Activated naive CD4-positive, alpha-beta T cell treated with anti-CD3 and anti-CD28 coated beads, Interleukin-2, amount 10 ng/mL, durations not matched to agents 7 days and 5 days (primary cell): ENCODE measurements around the gene ZNF480.
"Not testable (repeated sequence)": the region's sequence is repeated elsewhere in the genome, so short reads cannot be mapped to it uniquely, and the experiment has no call there.

Experiments used
- CTCF ChIA-PET: fragments of 350-600 bp; sonication (Branson Sonifier 250); formaldehyde crosslinking; loops from one replicate; lab custom pipeline; 2021; ENCODE audit warnings: antibody characterized with exemption; lab: Charles Lee
- DNase-seq: peaks from one replicate; pipeline ENCODE4 v3.0.0-alpha.2; 2020
- H3K27ac Mint-ChIP-seq: one replicate; pipeline ENCODE4 v1.8.0; 2021; ENCODE audit warnings: mild to moderate bottlenecking, moderate library complexity, mixed read lengths
- H3K27me3 Mint-ChIP-seq: one replicate; pipeline ENCODE4 v1.8.0; 2021; ENCODE audit warnings: mild to moderate bottlenecking, mixed read lengths
- H3K36me3 Mint-ChIP-seq: one replicate; pipeline ENCODE4 v1.8.0; 2021; ENCODE audit warnings: mixed read lengths
- H3K4me1 Mint-ChIP-seq: one replicate; pipeline ENCODE4 v1.8.0; 2021; ENCODE audit warnings: mixed read lengths
- H3K4me3 Mint-ChIP-seq: one replicate; pipeline ENCODE4 v1.8.0; 2021; ENCODE audit warnings: mild to moderate bottlenecking, moderate library complexity, mixed read lengths
- H3K9me3 Mint-ChIP-seq: one replicate; pipeline ENCODE4 v1.8.0; 2021; ENCODE audit warnings: mixed read lengths

ZNF480 gene

GRCh38 chr19:52297601-52298364, 814 bp downstream of the ZNF480 start:
- Mint-ChIP-seq H3K27me3 (peaks cover 4% of the 10 kb centered on the region), H3K4me1 (peaks cover 22% of the 10 kb centered on the region), H3K9me3 (peaks cover 59% of the 10 kb centered on the region), H3K4me3 (peak overlapping the region; percentile 92), H3K27ac (peak overlapping the region; percentile 97), H3K36me3 (peaks cover 70% of the 10 kb centered on the region)
- DNase-seq: no peak
- CTCF ChIA-PET: no interaction called here

- Mint-ChIP-seq H3K27me3 (no peaks in the 10 kb centered on the region), H3K36me3 (peaks cover 85% of the 10 kb centered on the region), H3K4me1 (no peaks in the 10 kb centered on the region), H3K9me3 (peaks cover 65% of the 10 kb centered on the region), H3K4me3 (no peak overlapping the region), H3K27ac (no peak overlapping the region)
- CTCF ChIA-PET: interaction anchor here (0.6 kb wide), 1 partner anchor 294 kb away, joined by 3 read pairs; no protein-coding TSS in a partner anchor
- no peak for DNase-seq
Observed at GRCh38 chr19:52307275-52307674, 10.3 kb downstream of the ZNF480 start.

GRCh38 chr19:52322429-52322828, 25.5 kb downstream of the ZNF480 start:
- Mint-ChIP-seq H3K27me3 (no peaks in the 10 kb centered on the region), H3K4me3 (no peak overlapping the region), H3K36me3 (peaks cover 63% of the 10 kb centered on the region), H3K9me3 (peaks cover 82% of the 10 kb centered on the region), H3K27ac (no peak overlapping the region), H3K4me1 (no peaks in the 10 kb centered on the region)
- DNase-seq: no peak
- CTCF ChIA-PET: no interaction called here

GRCh38 chr19:52331757-52332156, 34.8 kb downstream of the ZNF480 start:
- Mint-ChIP-seq H3K9me3 (peaks cover 58% of the 10 kb centered on the region), H3K4me3 (no peak overlapping the region), H3K27me3 (peaks cover 3% of the 10 kb centered on the region), H3K36me3 (peaks cover 15% of the 10 kb centered on the region), H3K27ac (no peak overlapping the region), H3K4me1 (peaks cover 8% of the 10 kb centered on the region)
- peak; percentile 23 for DNase-seq
- CTCF ChIA-PET: no interaction called here

- peak overlapping the region; percentile 96 for H3K27ac Mint-ChIP-seq
- peak overlapping the region; percentile 95 for H3K4me3 Mint-ChIP-seq
- no peak for DNase-seq
- CTCF ChIA-PET: no interaction called here
- H3K9me3 Mint-ChIP-seq: peaks cover 64% of the 10 kb centered on the region
- peaks cover 3% of the 10 kb centered on the region for H3K27me3 Mint-ChIP-seq
- peaks cover 16% of the 10 kb centered on the region for H3K4me1 Mint-ChIP-seq
- peaks cover 26% of the 10 kb centered on the region for H3K36me3 Mint-ChIP-seq
Observed at GRCh38 chr19:52335768-52336116, 38.8 kb downstream of the ZNF480 start.

GRCh38 chr19:52336117-52336790, 39.3 kb downstream of the ZNF480 start, which contains the start of gene ZNF610:
TSS of gene ZNF610 (plus strand) at chr19:52336243. CDS start at chr19:52349173, 12,930 bp downstream.
- H3K4me3 Mint-ChIP-seq: peak within 1 kb of the TSS; percentile 95
- H3K9me3 Mint-ChIP-seq: peaks cover 62% of the 10 kb centered on the region
- H3K27me3 Mint-ChIP-seq: peaks cover 3% of the 10 kb centered on the region
- DNase-seq: peak; percentile 93
- CTCF ChIA-PET: no interaction called here
- H3K4me1 Mint-ChIP-seq: peaks cover 16% of the 10 kb centered on the region
- peak within 1 kb of the TSS; percentile 96 for H3K27ac Mint-ChIP-seq
- H3K36me3 Mint-ChIP-seq: peaks cover 26% of the 10 kb centered on the region

GRCh38 chr19:52336791-52337381, 39.9 kb downstream of the ZNF480 start:
- CTCF ChIA-PET: no interaction called here
- H3K36me3 Mint-ChIP-seq: peaks cover 25% of the 10 kb centered on the region
- peak overlapping the region; percentile 95 for H3K4me3 Mint-ChIP-seq
- peaks cover 3% of the 10 kb centered on the region for H3K27me3 Mint-ChIP-seq
- DNase-seq: no peak
- H3K4me1 Mint-ChIP-seq: peaks cover 16% of the 10 kb centered on the region
- peak overlapping the region; percentile 96 for H3K27ac Mint-ChIP-seq
- peaks cover 56% of the 10 kb centered on the region for H3K9me3 Mint-ChIP-seq

GRCh38 chr19:52339022-52339421, 42.1 kb downstream of the ZNF480 start:
- H3K27me3 Mint-ChIP-seq, H3K27ac Mint-ChIP-seq, CTCF ChIA-PET, DNase-seq, H3K4me3 Mint-ChIP-seq: not testable (repeated sequence)
- H3K36me3 Mint-ChIP-seq: peaks cover 21% of the 10 kb centered on the region
- H3K9me3 Mint-ChIP-seq: peaks cover 56% of the 10 kb centered on the region
- peaks cover 16% of the 10 kb centered on the region for H3K4me1 Mint-ChIP-seq

- peaks cover 7% of the 10 kb centered on the region for H3K36me3 Mint-ChIP-seq
- no peaks in the 10 kb centered on the region for H3K4me1 Mint-ChIP-seq
- peaks cover 49% of the 10 kb centered on the region for H3K9me3 Mint-ChIP-seq
- H3K4me3 Mint-ChIP-seq: no peak overlapping the region
- peak; percentile 64 for DNase-seq
- no peaks in the 10 kb centered on the region for H3K27me3 Mint-ChIP-seq
- CTCF ChIA-PET: interaction anchor here (0.8 to 0.9 kb wide), 2 partner anchors 48 to 756 kb away, joined by 3 to 5 read pairs; no protein-coding TSS in a partner anchor
- H3K27ac Mint-ChIP-seq: no peak overlapping the region
Observed at GRCh38 chr19:52343548-52343947, 46.6 kb downstream of the ZNF480 start.

- H3K4me1 Mint-ChIP-seq: no peaks in the 10 kb centered on the region
- peaks cover 12% of the 10 kb centered on the region for H3K36me3 Mint-ChIP-seq
- H3K27ac Mint-ChIP-seq: no peak overlapping the region
- H3K27me3 Mint-ChIP-seq: no peaks in the 10 kb centered on the region
- DNase-seq: no peak
- no peak overlapping the region for H3K4me3 Mint-ChIP-seq
- CTCF ChIA-PET: no interaction called here
- peaks cover 46% of the 10 kb centered on the region for H3K9me3 Mint-ChIP-seq
Observed at GRCh38 chr19:52345162-52345561, 48.2 kb downstream of the ZNF480 start.

GRCh38 chr19:52351512-52351911, 54.5 kb downstream of the ZNF480 start:
- H3K4me3 Mint-ChIP-seq: no peak overlapping the region
- no peak overlapping the region for H3K27ac Mint-ChIP-seq
- no peaks in the 10 kb centered on the region for H3K4me1 Mint-ChIP-seq
- H3K9me3 Mint-ChIP-seq: peaks cover 48% of the 10 kb centered on the region
- no peak for DNase-seq
- H3K36me3 Mint-ChIP-seq: peaks cover 25% of the 10 kb centered on the region
- H3K27me3 Mint-ChIP-seq: no peaks in the 10 kb centered on the region
- CTCF ChIA-PET: no interaction called here

GRCh38 chr19:52366414-52366824, 69.5 kb downstream of the ZNF480 start:
- Mint-ChIP-seq H3K36me3 (peaks cover 30% of the 10 kb centered on the region), H3K9me3 (peaks cover 53% of the 10 kb centered on the region)
- CTCF ChIA-PET: no interaction called here

GRCh38 chr19:52369559-52370340, 72.8 kb downstream of the ZNF480 start, which contains the start of gene ZNF880:
TSS of gene ZNF880 (plus strand) at chr19:52369923. CDS start at chr19:52369966, 43 bp downstream.
- Mint-ChIP-seq H3K36me3 (peaks cover 52% of the 10 kb centered on the region), H3K9me3 (peaks cover 56% of the 10 kb centered on the region), H3K4me3 (peak within 1 kb of the TSS; percentile 91), H3K27me3 (peaks cover 6% of the 10 kb centered on the region), H3K27ac (peak within 1 kb of the TSS; percentile 96), H3K4me1 (peaks cover 12% of the 10 kb centered on the region)
- DNase-seq: peak; percentile 95
- CTCF ChIA-PET: no interaction called here

More at GRCh38 chr19:52366414-52366824, 69.5 kb downstream of the ZNF480 start:
- Mint-ChIP-seq H3K4me3 (no peak overlapping the region), H3K27me3 (peaks cover 6% of the 10 kb centered on the region), H3K4me1 (peaks cover 12% of the 10 kb centered on the region), H3K27ac (no peak overlapping the region)
- no peak for DNase-seq

- H3K27ac Mint-ChIP-seq: peak overlapping the region; percentile 96
- H3K9me3 Mint-ChIP-seq: peaks cover 56% of the 10 kb centered on the region
- peaks cover 56% of the 10 kb centered on the region for H3K36me3 Mint-ChIP-seq
- no peak for DNase-seq
- CTCF ChIA-PET: no interaction called here
- H3K4me3 Mint-ChIP-seq: peak overlapping the region; percentile 91
- peaks cover 6% of the 10 kb centered on the region for H3K27me3 Mint-ChIP-seq
- peaks cover 12% of the 10 kb centered on the region for H3K4me1 Mint-ChIP-seq
Observed at GRCh38 chr19:52370341-52370710, 73.4 kb downstream of the ZNF480 start.
